ENCODE data around the gene RGS17.

Gene RGS17

GRCh38 chr6:152983637-152984512 lies 147.2 kb downstream of the RGS17 start (continued):
- TF ChIP-seq ZNF677 (tag by site-specific recombination; IDR thresholded peaks at IDR 0.05): no peak
- no peak for TF ChIP-seq ZNF266 (tag by site-specific recombination; IDR thresholded peaks at IDR 0.05; ENCODE audit: low read depth)
- no peak for TF ChIP-seq ZSCAN5A (tag by site-specific recombination; IDR thresholded peaks at IDR 0.05)
- no peak for TF ChIP-seq ZBTB8A (tag by site-specific recombination; IDR thresholded peaks at IDR 0.05)
- no peak for TF ChIP-seq SETDB1 (IDR thresholded peaks at IDR 0.05; ENCODE audit: insufficient read length, low read length)
- no peak; the same call in 1 of the 2 replicates for TF ChIP-seq KLF7 (tag by site-specific recombination; IDR thresholded peaks at IDR 0.05; ENCODE audit: borderline replicate concordance)
- TF ChIP-seq, protein P1, sequence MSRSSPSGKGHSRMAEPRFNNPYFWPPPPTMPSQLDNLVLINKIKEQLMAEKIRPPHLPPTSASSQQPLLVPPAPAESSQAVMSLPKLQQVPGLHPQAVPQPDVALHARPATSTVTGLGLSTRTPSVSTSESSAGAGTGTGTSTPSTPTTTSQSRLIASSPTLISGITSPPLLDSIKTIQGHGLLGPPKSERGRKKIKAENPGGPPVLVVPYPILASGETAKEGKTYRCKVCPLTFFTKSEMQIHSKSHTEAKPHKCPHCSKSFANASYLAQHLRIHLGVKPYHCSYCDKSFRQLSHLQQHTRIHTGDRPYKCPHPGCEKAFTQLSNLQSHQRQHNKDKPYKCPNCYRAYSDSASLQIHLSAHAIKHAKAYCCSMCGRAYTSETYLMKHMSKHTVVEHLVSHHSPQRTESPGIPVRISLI (tag by site-specific recombination; IDR thresholded peaks at IDR 0.05): peak; percentile 74; the same call in 1 of the 2 replicates
- no peak for TF ChIP-seq MEIS1 (CRISPR knock-in tag; IDR thresholded peaks at IDR 0.05; ENCODE audit: borderline replicate concordance)
- TF ChIP-seq ZNF202 (tag by site-specific recombination; IDR thresholded peaks at IDR 0.05; ENCODE audit: borderline replicate concordance): no peak
- TF ChIP-seq ZNF768 (tag by site-specific recombination; IDR thresholded peaks at IDR 0.05): no peak
- TF ChIP-seq ZNF302 (tag by site-specific recombination; IDR thresholded peaks at IDR 0.05; ENCODE audit: low read depth): no peak
- no peak for TF ChIP-seq ZNF518A (tag by site-specific recombination; conservative IDR thresholded peaks at IDR 0.05; ENCODE audit: low read depth)
- TF ChIP-seq, protein P2, sequence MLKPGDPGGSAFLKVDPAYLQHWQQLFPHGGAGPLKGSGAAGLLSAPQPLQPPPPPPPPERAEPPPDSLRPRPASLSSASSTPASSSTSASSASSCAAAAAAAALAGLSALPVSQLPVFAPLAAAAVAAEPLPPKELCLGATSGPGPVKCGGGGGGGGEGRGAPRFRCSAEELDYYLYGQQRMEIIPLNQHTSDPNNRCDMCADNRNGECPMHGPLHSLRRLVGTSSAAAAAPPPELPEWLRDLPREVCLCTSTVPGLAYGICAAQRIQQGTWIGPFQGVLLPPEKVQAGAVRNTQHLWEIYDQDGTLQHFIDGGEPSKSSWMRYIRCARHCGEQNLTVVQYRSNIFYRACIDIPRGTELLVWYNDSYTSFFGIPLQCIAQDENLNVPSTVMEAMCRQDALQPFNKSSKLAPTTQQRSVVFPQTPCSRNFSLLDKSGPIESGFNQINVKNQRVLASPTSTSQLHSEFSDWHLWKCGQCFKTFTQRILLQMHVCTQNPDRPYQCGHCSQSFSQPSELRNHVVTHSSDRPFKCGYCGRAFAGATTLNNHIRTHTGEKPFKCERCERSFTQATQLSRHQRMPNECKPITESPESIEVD (tag by site-specific recombination; IDR thresholded peaks at IDR 0.05): peak; percentile 59
- no peak; the same call in 1 of the 2 replicates for TF ChIP-seq ZNF324 (tag by site-specific recombination; IDR thresholded peaks at IDR 0.05)
- TF ChIP-seq, protein P3, sequence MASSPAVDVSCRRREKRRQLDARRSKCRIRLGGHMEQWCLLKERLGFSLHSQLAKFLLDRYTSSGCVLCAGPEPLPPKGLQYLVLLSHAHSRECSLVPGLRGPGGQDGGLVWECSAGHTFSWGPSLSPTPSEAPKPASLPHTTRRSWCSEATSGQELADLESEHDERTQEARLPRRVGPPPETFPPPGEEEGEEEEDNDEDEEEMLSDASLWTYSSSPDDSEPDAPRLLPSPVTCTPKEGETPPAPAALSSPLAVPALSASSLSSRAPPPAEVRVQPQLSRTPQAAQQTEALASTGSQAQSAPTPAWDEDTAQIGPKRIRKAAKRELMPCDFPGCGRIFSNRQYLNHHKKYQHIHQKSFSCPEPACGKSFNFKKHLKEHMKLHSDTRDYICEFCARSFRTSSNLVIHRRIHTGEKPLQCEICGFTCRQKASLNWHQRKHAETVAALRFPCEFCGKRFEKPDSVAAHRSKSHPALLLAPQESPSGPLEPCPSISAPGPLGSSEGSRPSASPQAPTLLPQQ (tag by site-specific recombination; IDR thresholded peaks at IDR 0.05): no peak
- TF ChIP-seq ZNF341 (tag by site-specific recombination; IDR thresholded peaks at IDR 0.05; ENCODE audit: low read depth): no peak; the same call in 1 of the 2 replicates
- TF ChIP-seq ZSCAN23 (tag by site-specific recombination; IDR thresholded peaks at IDR 0.05): no peak
- no peak for TF ChIP-seq MYNN (tag by site-specific recombination; IDR thresholded peaks at IDR 0.05; ENCODE audit: borderline replicate concordance)
- TF ChIP-seq ZNF623 (tag by site-specific recombination; IDR thresholded peaks at IDR 0.05): no peak
- 0 out of 2 replicates have a peak, but pooled peaks have one; percentile 3 for TF ChIP-seq GLIS1 (tag by site-specific recombination; IDR thresholded peaks at IDR 0.05)
- TF ChIP-seq ZNF558 (tag by site-specific recombination; IDR thresholded peaks at IDR 0.05): no peak
- peak; percentile 56; the same call in 1 of the 2 replicates for TF ChIP-seq YY1 (tag by site-specific recombination; IDR thresholded peaks at IDR 0.05)
- TF ChIP-seq ZNF292 (tag by site-specific recombination; IDR thresholded peaks at IDR 0.05; ENCODE audit: borderline replicate concordance, low read depth): no peak
- TF ChIP-seq ZNF416 (tag by site-specific recombination; IDR thresholded peaks at IDR 0.05): no peak
- no peak for TF ChIP-seq PRDM1 (tag by site-specific recombination; IDR thresholded peaks at IDR 0.05)
- peak; percentile 16; the same call in 1 of the 2 replicates for TF ChIP-seq ZNF660 (tag by site-specific recombination; IDR thresholded peaks at IDR 0.05)
- TF ChIP-seq ZNF214 (tag by site-specific recombination; IDR thresholded peaks at IDR 0.05; ENCODE audit: borderline replicate concordance): no peak
- no peak; the same call in 1 of the 2 replicates for TF ChIP-seq ZNF2 (tag by site-specific recombination; IDR thresholded peaks at IDR 0.05)
- TF ChIP-seq ZNF670 (tag by site-specific recombination; IDR thresholded peaks at IDR 0.05; ENCODE audit: low read depth): no peak
